Stimulated activated CD4-positive, alpha-beta T cell treated with anti-CD3 and anti-CD28 coated beads, Interleukin-12 subunit alpha, Interleukin-12 subunit beta, amount 100 ng/mL, for 48 hours (primary cell): ENCODE data around the gene CD40.
"Not testable (repeated sequence)": the region's sequence is repeated elsewhere in the genome, so short reads cannot be mapped to it uniquely, and the experiment has no call there.

Source experiments
- DNase-seq, 3 donors: peaks; one replicate each; pipeline ENCODE4 v3.0.0-alpha.2; 2020; ENCODE audit warnings: low read depth in 2 of 3, low spot score in 1 of 3

CD40 gene

DNA sequence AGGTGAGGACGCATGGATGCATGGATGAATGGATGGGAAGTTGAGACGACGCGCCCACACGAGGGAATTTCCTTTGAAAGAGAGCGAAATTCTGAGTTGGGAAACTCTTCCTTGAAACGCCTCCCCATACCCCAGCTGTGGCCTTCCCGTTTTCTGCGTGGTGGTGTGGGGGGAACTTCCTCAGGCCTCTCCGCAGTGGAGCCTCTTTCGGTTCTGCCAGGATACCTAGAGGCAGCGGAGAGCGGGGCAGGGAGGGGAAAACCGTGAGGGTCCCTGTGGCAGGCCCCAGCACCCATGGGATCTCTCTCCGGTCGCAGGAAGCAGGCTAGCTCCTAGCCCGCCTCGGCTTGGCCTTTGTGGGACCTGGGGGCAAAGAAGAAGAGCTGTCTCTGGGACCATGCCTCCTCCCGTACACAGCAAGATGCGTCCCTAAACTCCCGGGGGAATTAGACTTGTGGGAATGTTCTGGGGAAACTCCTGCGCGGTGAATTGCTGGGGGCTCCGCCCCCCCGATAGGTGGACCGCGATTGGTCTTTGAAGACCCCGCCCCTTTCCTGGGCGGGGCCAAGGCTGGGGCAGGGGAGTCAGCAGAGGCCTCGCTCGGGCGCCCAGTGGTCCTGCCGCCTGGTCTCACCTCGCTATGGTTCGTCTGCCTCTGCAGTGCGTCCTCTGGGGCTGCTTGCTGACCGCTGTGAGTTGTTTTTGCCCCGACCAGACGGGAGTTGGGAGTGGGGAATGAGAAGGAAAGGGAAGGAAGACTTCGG is at the start of gene CD40:
CD40 (plus strand) TSS at position 611 of the 764 bp plus-strand sequence; CDS start at position 641, 30 bp downstream.
- DNase-seq = peak; percentile 28 to 56 (median 56)

DNA sequence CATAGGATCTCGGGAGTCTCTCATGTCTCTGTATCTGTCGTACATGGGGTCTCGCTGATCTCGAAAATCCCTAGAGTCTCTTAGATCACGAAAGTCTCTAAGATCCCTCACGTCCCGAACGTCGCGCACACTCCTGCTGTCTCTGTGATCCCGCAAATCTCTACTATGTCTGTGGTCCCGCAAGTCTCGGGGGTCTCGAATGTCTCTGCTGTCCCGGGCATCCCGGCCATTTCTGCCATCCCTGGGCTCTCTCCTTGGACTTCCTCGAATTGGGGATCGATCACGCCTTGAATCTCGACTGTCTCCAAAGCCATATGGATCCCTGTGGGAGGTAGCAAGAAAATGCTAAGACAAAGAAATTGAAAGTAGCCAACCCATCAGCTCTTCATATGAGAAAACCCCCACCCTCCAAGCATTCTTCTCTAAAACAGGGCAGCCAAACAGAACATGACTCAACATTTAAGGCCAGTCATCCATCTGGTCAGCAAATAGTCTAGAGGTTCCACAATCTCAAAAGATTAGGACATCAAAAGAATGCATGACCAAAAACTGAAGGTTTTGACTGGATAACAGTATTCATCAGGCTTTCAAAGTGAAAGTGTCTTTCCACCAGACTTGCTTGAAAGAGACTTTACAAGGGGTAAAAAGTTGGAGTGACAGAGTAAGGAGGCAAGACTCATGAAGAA is 47.8 kb upstream of the CD40 start:
- DNase-seq = no peak

DNA sequence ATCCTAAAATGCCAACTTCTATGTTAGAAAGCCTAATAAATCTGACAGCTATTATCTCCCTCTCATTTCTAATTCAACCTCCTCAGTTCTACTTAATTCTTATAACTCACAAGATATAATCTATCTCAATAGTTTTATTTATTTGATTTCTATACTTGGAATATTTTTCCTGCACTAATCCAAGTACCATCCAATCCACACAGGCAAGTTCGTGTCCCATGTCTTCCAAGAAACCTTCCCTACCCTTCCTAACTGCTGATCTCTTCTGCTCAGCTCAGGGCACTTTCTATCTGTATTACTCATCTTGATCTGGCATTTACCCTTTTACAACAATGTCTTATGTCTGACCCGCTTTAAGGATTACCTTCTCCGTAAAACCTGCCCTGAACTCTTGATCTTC is 46.5 kb upstream of the CD40 start:
- no peak for DNase-seq

DNA sequence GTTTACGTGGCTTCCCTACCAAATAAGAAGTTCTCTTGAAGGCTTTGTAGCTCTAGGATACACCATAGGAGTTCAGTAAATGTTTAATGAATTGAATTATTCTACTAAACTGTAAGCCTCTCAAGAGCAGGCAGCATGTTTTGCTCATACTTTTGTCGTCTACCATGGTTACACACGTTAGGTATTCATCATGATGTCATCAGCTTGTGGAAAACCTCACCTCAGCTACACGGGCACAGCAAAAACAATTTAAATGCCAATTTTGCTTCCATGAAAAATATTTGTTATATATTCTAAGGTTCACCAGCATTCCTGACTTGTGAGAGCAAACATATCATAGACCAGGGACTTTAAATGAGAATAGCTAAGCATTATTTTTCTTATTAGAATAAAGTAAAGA is 45.1 kb upstream of the CD40 start:
- DNase-seq = no peak

DNA sequence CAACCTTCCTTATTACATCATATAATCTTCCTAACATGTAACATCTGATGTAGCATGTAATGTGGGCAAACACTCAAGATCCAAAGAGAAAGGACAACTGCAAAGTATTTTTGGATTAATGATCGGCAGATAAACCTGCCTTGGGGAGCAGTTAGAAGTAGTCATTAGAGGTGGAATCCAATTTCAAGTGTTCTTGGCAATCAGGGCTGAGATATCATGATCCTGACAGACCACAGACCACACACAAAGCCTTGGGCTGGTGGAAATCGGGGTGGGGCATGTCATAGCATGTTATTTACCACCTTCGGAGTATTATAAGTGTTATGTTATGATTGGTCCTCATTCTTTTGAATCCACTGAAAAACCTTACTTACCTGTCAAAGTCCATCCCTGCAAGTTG is 44.7 kb upstream of the CD40 start:
- DNase-seq = no peak

DNA sequence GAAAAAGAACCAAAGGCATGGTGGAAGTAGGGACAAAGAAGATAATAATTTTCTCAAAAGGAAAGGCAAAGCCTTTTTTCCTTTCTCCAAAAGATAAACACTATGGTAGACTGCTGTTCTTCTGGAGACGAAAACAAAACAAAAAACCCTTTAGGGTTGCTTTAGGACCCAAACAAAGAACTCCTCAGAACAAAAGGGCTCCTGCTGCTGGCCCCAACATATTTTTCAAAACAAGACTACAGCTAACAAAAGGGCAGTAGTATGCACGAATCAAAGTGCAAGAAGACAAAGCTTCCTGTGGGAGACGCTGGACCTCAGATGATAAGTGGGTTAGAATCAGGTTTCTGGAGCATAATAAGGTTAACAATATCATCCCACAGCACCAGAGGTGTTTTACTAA is 44.1 kb upstream of the CD40 start:
- no peak for DNase-seq

DNA sequence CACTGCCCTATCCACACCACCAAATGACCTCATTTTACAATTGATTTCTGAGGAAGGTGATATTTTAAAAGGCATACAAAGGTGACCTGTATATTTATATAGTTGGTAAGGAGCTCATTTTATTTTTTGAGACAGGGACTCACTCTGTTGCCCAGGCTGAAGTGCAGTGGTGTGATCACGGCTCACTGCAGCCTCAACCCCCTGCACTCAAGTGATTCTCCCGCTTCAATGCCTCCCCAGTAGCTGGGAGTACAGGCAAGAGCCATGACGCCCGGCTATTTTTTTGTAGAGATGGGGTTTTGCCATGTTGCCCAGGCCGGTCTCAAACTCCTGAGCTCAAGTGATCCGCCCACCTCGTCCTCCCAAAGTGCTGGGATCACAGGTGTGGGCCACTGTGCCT is 41.3 kb upstream of the CD40 start:
- DNase-seq = no peak

DNA sequence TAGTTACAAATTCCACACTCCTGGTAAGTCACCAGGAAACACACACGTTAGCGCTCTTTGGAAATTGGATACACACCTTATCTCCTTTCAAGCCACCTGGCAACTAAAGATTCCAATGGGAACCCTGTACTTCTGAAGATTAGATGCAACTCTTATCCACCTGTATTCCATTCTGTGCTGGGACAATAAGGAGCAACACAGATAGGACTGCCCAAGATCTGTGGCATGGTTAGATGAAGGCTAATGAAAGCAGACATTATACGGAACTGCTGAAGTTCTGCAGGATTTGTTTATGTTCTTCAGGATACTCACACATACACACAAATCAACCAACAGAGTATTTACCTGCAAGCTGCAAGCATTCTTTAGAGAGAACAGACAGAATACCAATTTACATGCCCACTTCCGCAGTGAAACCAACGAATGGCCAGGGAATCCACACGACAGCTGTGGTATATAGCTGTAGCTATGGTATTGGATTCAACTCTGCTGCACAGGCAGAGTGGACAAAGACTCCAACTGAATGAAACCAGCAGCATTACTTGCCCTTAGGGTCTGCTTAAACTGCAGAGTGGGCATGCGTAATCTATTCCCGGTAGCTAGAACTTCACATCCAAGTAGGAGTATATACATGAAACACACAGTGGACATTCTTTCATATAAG is 40.3 kb upstream of the CD40 start:
- no peak for DNase-seq

DNA sequence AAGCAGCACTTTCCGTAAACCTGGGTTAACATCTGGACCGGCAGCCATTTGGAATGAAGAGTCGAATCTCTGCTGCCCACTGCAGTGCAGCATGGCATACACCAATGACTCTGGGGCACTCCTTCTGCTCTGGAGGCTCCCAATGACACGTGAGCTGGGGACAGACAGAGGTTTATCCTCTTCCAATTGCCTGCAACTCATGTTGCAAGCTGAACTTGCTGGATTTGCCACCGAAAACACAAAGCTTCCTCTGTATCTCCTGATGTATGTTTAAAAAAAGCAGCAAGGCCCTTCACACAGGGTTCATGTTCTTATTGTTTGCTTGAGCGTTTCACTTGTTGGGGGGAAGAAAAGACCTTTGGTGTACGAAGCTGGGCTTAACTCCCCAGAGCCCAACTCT is 39.2 kb upstream of the CD40 start:
- DNase-seq = no peak

DNA sequence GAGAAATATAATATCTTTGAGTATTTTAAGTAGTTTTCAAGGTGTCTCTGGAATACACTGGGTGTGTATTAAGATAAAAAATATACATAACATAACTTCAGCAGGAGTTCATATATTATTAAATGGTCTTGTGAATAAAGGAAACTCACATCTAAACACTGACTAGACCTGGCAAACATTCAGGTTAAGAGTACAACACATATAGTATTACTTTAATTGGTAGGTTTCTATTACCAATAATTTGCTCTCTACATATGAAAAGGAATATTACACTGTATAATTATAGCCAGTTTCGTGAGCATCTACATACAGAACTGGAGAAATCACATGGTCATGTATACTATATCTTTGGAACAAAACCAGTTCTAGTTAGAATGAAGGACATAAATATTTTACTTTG is 37.0 kb upstream of the CD40 start:
- DNase-seq = no peak

DNA sequence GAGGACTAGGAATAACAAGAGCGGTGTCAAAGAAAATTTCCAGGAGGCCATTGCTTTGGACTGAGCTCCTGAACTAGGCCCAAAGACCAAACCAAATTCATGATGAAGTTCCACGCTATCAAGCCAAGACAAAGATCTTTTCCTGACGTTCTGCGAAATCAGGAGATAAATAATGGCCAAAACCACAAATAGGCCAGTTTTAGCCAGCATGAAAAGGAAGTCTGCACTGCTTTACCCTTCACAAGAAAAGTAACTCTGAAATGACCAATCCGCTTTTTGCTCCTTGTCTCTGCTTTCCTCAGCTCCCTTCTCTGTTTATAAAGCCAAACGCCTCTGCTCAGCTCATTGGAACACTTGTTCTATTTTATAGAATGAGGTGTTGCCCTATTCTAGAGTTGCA is 35.0 kb upstream of the CD40 start:
- no peak for DNase-seq

DNA sequence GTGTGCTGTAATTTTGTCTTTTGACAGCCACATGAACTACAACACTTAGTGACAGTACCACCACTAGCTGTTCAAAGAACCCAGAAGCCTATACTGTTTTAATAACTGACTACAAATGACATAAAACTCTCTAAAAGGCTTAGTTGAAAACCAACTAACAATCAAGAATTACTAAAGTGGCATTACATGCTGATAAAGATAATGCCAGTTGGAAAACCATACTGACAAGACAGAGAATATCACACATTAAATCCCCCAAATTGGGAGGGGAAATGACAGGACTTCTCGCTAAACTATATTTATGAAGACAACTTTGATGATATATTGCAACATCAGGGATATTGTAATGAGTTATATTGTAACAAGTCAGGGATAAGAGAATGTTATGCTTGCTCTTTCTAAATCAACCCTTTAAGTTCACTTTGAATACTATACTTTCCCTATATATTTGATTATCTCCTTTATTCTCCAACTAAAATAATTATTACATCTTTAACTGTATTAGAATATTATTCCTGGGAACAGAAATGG is 34.5 kb upstream of the CD40 start:
- DNase-seq = no peak

DNA sequence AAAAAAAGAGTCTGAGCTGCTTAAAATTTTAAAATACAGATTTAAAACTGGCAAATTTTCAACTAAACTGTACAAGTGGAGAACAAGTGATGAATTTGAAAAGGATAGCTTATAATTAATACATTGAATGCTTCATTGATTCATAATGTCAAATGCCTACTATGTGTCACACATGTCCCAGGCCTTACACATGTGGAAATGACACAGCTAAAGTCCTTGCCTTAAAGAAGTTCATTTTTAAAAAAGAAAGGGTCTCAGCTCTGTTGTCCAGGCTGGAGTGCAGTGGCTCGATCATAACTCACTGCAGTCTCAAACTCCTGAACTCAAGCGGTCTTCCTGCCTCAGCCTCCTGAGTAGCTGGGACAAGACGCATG is 33.3 kb upstream of the CD40 start:
- no peak for DNase-seq

DNA sequence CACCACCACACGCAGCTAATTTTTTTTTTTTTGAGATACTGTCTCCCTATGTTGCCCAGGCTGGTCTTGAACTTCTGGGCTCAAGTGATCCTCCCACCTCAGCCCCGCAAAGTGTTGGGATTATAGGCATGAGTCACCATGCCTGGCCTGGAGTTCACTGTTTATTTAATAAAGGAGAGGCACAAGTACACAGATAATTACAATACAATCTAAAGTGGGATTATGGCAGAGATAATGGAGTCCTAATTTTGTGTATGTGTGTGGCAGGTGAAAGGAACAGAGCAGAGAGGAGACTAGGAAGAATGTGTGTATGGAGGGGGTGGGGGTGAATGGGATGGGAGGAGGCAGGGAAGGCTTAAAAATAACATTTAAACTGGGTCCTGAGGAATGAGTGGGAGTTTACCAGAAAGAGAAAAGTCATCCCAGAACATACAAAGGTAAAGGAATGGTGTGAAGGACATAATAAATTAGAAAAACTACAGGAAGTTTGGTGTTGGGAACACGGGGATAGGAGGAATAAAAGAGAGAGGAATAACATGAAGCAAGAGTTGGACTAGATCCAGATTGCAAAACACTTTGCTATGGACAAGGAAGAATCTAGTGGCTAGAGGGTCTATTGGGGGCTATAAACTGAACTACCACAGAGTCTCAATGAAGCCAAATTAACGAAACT is 32.8 kb upstream of the CD40 start:
- DNase-seq = no peak

DNA sequence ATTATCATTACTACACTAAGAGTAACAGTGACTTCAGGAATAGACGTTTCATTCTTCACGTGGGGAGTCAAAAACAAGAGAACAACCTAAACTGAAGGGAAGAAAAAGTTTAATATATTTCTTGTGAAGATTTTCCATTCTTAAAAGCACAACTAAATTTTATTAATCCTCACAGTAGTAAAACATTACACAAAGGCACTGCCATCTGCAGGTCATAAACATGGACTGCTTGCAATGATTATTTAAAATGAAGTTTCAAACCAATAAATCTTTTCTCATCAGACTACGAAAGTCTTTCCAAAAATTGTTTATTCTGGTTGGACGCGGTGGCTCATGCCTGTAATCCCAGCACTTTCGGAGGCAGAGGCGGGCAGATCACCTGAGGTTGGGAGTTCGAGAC is 31.0 kb upstream of the CD40 start:
- DNase-seq = no peak

DNA sequence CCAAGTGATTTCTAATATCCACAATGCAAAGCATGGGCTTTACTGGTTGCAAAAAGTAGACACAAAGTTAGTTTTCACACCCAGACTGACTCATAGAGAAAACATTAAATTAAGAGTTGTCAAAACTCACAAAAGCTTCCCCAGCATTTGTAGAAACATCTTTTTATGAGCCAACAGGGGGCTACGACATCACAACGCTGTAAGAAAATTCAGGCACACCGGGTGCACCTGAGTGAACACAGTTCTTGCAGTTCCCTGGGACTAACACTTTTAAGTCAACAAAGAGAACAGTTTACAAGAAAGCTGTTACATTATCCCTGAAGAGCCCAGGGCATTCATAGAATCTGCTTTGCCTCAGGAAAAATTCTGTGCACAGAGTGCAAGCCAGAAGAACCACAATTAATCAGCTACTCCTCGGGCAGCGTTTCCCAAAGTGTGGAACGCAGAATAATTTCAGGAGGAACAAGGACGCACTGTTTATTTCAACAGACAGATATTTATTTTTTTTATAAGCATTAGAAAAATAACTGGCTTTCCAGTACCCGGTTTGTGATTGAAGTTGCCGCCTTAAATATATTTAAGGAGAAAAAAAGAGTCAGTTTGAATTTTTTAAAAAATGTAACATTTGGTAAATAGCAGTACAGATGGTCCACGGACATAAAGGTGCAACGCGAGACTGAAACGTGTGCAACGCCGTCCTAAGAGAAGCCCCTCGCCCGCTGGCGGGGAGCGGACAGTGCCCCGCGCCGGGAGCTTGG is 29.5 kb upstream of the CD40 start:
- DNase-seq = no peak

DNA sequence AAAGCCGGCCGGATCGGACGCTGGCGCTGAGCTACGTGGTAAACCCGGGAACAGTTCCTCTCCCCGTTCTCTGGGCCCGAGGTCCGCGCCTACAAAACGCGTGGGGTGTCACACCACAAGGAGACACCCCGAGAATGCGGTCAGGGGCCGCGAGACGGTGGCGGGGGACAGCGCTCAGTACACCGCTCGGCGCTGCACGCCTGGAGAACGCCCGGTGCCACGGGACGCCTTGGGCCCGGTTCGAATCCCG is 29.0 kb upstream of the CD40 start:
- peak; percentile 40 to 59 (median 42) for DNase-seq

DNA sequence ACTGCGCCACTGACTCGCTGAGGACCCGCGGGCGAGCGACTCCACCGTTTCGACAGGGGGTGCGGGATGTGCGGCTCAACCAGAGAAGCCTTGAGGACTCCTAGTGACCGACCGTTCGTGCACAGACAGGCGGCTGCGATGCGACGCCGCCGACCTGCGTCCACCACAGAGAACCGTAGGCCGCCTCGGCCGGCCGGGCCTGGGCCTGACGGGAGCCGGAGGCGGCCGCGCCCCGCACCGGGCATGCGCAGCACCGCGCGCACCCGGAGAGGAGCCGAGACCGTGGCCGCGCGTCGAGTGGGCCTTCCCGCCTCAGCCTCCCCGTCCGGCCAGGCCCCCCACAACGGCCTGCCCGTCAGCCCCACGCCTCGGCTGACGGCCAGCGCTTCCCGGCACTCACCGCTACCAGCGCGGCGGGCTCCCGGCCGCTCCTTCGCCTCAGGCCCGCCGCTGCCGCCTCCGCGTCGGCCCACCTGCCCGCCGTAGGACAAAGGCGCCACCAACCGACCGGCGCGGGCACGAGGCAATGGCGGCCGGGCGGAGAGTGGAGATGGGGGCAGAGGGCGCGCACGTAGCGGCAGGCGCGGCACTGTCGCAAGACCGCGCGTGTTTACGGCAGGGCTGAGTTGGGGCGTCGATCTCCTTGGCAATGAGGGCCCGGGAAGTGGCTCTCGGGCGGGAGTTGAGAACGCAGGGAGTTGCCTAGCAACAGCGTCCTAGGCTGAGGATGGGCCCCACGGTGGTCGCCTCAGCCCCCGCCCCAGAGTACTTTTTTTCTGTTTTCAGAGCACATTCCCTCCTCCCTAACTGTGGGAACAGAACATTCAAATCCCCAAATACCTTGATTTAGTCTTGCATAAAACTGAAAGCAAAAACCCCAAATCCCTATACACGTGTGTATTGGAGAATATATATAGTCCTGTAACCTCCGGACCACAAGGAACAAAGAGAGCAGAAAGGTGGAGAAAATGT is 28.4 kb upstream of the CD40 start, which contains the start of gene NCOA5:
NCOA5 (minus strand) TSS at position 546 of the 972 bp plus-strand sequence. CDS start 10,538 bp downstream, outside the sequence.
- peak; percentile 89 to 91 (median 91) for DNase-seq

DNA sequence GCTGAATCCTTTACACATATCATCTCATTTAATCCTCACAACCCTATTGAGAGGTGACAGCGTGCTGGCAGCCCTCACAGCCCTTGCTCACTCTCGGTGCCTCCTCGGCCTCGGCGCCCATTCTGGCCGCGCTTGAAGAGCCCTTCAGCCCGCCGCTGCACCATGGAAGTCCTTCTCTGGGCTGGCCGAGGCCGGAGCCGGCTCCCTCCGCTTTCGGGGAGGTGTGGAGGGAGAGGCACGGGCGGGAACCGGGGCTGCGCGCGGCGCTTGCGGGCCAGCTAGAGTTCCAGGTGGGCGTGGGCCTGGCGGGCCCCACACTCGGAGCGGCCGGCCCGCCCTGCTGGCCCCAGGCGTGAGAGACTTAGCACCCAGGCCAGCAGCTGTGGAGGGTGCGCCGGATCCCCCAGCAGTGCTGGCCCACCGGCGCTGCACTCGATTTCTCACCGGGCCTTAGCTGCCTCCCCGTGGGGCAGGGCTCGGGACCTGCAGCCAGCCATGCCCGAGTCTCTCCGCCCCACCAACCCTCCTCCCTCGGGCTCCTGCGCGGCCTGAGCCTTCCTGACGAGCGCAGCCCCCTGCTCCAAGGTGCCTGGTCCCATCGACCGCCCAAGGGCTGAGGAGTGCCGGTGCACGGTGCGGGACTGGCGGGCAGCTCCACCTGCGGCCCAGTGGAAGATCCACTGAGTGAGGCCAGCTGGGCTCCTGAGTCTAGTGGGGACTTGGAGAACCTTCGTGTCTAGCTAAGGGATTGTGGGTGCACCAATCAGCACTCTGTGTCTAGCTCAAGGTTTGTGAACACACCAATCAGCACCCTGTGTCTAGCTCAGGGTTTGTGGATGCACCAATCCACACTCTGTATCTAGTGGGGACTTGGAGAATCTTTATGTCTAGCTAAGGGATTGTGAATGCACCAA is 26.2 kb upstream of the CD40 start:
- not testable (repeated sequence) for DNase-seq
